Measurements from ENCODE around the gene LECT2. TPM values are rescaled to one million over a fixed set of nuclear protein-coding genes. Genes with fewer than 3 reads are reported as not detected.

LECT2 gene
- total RNA-seq (not detected), polyA plus RNA-seq (not detected)
- long read RNA-seq, donor 1 = 0 reads
- long read RNA-seq, donor 2 = 0 reads

- WGBS, 2 donors = 93 to 97% methylated on average over 3 of the region's 3 CpGs
- Histone ChIP-seq H3K9me3 (ENCODE audit: control insufficient read depth, low read length) (no peaks in the 10 kb centered on the region), H3K4me3 (ENCODE audit: low read length in 2 of 2) (no peak within 1 kb of the TSS), H3K36me3 (ENCODE audit: control insufficient read depth in 1 of 2, insufficient read depth in 2 of 2, low read length in 1 of 2) (no peaks in the 10 kb centered on the region), H3K4me1 (ENCODE audit: control insufficient read depth in 1 of 2, insufficient read depth in 2 of 2, low read length in 2 of 2) (no peaks in the 10 kb centered on the region), H3K27me3 (ENCODE audit: control insufficient read depth in 1 of 2, insufficient read depth in 2 of 2, low read length in 1 of 2) (no peaks in the 10 kb centered on the region), H3K27ac (ENCODE audit: low read depth in 1 of 2, low read length in 2 of 2) (no peak within 1 kb of the TSS)
- intact Hi-C loops (cut with DNase I) = no loop called here
- ATAC-seq (ENCODE audit: low FRiP score) = no peak
- no peak for DNase-seq
Measured at GRCh38 chr5:135954899-135955298, at the start of gene LECT2. Gene LECT2 (minus strand): TSS chr5:135954983. CDS start chr5:135954833, 150 bp downstream.

GRCh38 chr5:136004436-136004835 lies 49.7 kb upstream of the LECT2 start:
- Histone ChIP-seq H3K27ac (ENCODE audit: low read depth in 1 of 2, low read length in 2 of 2) (no peak overlapping the region), H3K27me3 (ENCODE audit: control insufficient read depth in 1 of 2, insufficient read depth in 2 of 2, low read length in 1 of 2) (no peaks in the 10 kb centered on the region), H3K9me3 (ENCODE audit: control insufficient read depth, low read length) (no peaks in the 10 kb centered on the region), H3K4me1 (ENCODE audit: control insufficient read depth in 1 of 2, insufficient read depth in 2 of 2, low read length in 2 of 2) (no peaks in the 10 kb centered on the region), H3K36me3 (ENCODE audit: control insufficient read depth in 1 of 2, insufficient read depth in 2 of 2, low read length in 1 of 2) (no peaks in the 10 kb centered on the region), H3K4me3 (ENCODE audit: low read length in 2 of 2) (no peak overlapping the region)
- WGBS, 2 donors = 96 to 97% methylated on average over 3 of the region's 3 CpGs
- intact Hi-C loops (cut with DNase I) = no loop called here
- ATAC-seq (ENCODE audit: low FRiP score) (no peak), DNase-seq (no peak)

GRCh38 chr5:136001466-136001981 lies 46.7 kb upstream of the LECT2 start:
- Histone ChIP-seq H3K4me3 (ENCODE audit: low read length in 2 of 2) (no peak overlapping the region), H3K27me3 (ENCODE audit: control insufficient read depth in 1 of 2, insufficient read depth in 2 of 2, low read length in 1 of 2) (no peaks in the 10 kb centered on the region), H3K4me1 (ENCODE audit: control insufficient read depth in 1 of 2, insufficient read depth in 2 of 2, low read length in 2 of 2) (no peaks in the 10 kb centered on the region), H3K36me3 (ENCODE audit: control insufficient read depth in 1 of 2, insufficient read depth in 2 of 2, low read length in 1 of 2) (no peaks in the 10 kb centered on the region), H3K27ac (ENCODE audit: low read depth in 1 of 2, low read length in 2 of 2) (no peak overlapping the region), H3K9me3 (ENCODE audit: control insufficient read depth, low read length) (no peaks in the 10 kb centered on the region)
- intact Hi-C loops (cut with DNase I) = no loop called here
- DNase-seq = no peak
- ATAC-seq (ENCODE audit: low FRiP score) = no peak
- WGBS, 2 donors = 74 to 87% methylated on average over 5 of the region's 5 CpGs

- Histone ChIP-seq H3K4me3 (ENCODE audit: low read length in 2 of 2) (no peak overlapping the region), H3K9me3 (ENCODE audit: control insufficient read depth, low read length) (no peaks in the 10 kb centered on the region), H3K36me3 (ENCODE audit: control insufficient read depth in 1 of 2, insufficient read depth in 2 of 2, low read length in 1 of 2) (no peaks in the 10 kb centered on the region), H3K4me1 (ENCODE audit: control insufficient read depth in 1 of 2, insufficient read depth in 2 of 2, low read length in 2 of 2) (no peaks in the 10 kb centered on the region), H3K27ac (ENCODE audit: low read depth in 1 of 2, low read length in 2 of 2) (no peak overlapping the region), H3K27me3 (ENCODE audit: control insufficient read depth in 1 of 2, insufficient read depth in 2 of 2, low read length in 1 of 2) (no peaks in the 10 kb centered on the region)
- ATAC-seq (ENCODE audit: low FRiP score) (no peak), DNase-seq (no peak)
- WGBS, 2 donors = 91 to 92% methylated on average over 3 of the region's 3 CpGs
- intact Hi-C loops (cut with DNase I) = no loop called here
Measured at GRCh38 chr5:136000932-136001331, 46.1 kb upstream of the LECT2 start.

DNA sequence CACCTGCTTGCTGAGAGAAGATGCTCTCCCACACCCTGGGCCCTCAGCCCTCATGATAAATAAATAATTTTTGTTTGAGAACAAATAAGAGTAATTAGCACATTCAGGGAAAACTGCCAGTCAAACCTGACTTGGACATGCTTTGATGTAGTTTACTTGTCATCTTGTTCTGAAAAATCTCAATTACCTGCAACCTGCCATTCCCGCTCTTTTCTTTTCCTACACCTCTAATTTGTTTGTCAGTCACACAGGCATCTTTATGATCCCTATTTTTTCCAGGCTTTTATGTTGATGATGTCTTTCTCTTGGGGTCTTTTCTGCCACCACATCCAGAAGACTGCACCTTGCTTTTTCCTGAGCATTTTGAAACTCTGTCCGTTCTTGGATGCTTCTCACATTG lies 45.4 kb upstream of the LECT2 start:
- DNase-seq (no peak), ATAC-seq (ENCODE audit: low FRiP score) (no peak)
- intact Hi-C loops (cut with DNase I) = no loop called here
- no peaks in the 10 kb centered on the region for H3K4me1 ChIP-seq (ENCODE audit: control insufficient read depth in 1 of 2, insufficient read depth in 2 of 2, low read length in 2 of 2)
- H3K4me3 ChIP-seq (ENCODE audit: low read length in 2 of 2) = no peak overlapping the region
- H3K27me3 ChIP-seq (ENCODE audit: control insufficient read depth in 1 of 2, insufficient read depth in 2 of 2, low read length in 1 of 2) = no peaks in the 10 kb centered on the region
- no peaks in the 10 kb centered on the region for H3K9me3 ChIP-seq (ENCODE audit: control insufficient read depth, low read length)
- H3K27ac ChIP-seq (ENCODE audit: low read depth in 1 of 2, low read length in 2 of 2) = no peak overlapping the region
- 98% methylated on average over 2 of the region's 2 CpGs for WGBS, 2 donors
- H3K36me3 ChIP-seq (ENCODE audit: control insufficient read depth in 1 of 2, insufficient read depth in 2 of 2, low read length in 1 of 2) = no peaks in the 10 kb centered on the region

GRCh38 chr5:135999406-136000139 lies 44.8 kb upstream of the LECT2 start:
- no peak overlapping the region for H3K4me3 ChIP-seq (ENCODE audit: low read length in 2 of 2)
- no peaks in the 10 kb centered on the region for H3K9me3 ChIP-seq (ENCODE audit: control insufficient read depth, low read length)
- intact Hi-C loops (cut with DNase I) = no loop called here
- ATAC-seq (ENCODE audit: low FRiP score) (no peak), DNase-seq (no peak)
- H3K27me3 ChIP-seq (ENCODE audit: control insufficient read depth in 1 of 2, insufficient read depth in 2 of 2, low read length in 1 of 2) = no peaks in the 10 kb centered on the region
- 83 to 87% methylated on average over 8 of the region's 8 CpGs for WGBS, 2 donors
- H3K36me3 ChIP-seq (ENCODE audit: control insufficient read depth in 1 of 2, insufficient read depth in 2 of 2, low read length in 1 of 2) = no peaks in the 10 kb centered on the region
- no peak overlapping the region for H3K27ac ChIP-seq (ENCODE audit: low read depth in 1 of 2, low read length in 2 of 2)
- H3K4me1 ChIP-seq (ENCODE audit: control insufficient read depth in 1 of 2, insufficient read depth in 2 of 2, low read length in 2 of 2) = no peaks in the 10 kb centered on the region

DNA sequence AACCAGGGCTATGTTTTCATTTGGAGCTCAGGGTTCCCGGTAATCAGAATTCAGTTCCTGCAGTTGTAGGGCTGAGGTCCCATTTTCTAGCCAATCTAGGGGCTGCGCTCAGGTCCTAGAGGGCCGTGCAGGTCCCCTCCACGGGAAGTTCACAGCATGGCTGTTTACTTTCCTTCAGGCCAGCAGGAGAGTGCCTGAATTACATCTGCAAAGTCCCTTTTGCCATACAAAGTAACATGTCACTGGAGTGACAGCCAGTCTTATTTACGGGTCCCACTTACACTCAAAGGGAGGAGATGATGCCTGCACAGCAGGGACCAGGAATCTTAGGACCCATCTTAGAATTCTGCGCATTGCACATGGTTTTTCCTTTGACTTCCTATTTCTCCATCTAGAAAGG lies 44.1 kb upstream of the LECT2 start:
- H3K9me3 ChIP-seq (ENCODE audit: control insufficient read depth, low read length) = no peaks in the 10 kb centered on the region
- 88 to 94% methylated on average over 6 of the region's 6 CpGs for WGBS, 2 donors
- no peaks in the 10 kb centered on the region for H3K27me3 ChIP-seq (ENCODE audit: control insufficient read depth in 1 of 2, insufficient read depth in 2 of 2, low read length in 1 of 2)
- H3K4me3 ChIP-seq (ENCODE audit: low read length in 2 of 2) = no peak overlapping the region
- intact Hi-C loops (cut with DNase I) = no loop called here
- H3K4me1 ChIP-seq (ENCODE audit: control insufficient read depth in 1 of 2, insufficient read depth in 2 of 2, low read length in 2 of 2) = no peaks in the 10 kb centered on the region
- ATAC-seq (ENCODE audit: low FRiP score) (no peak), DNase-seq (no peak)
- no peaks in the 10 kb centered on the region for H3K36me3 ChIP-seq (ENCODE audit: control insufficient read depth in 1 of 2, insufficient read depth in 2 of 2, low read length in 1 of 2)
- H3K27ac ChIP-seq (ENCODE audit: low read depth in 1 of 2, low read length in 2 of 2) = no peak overlapping the region

DNA sequence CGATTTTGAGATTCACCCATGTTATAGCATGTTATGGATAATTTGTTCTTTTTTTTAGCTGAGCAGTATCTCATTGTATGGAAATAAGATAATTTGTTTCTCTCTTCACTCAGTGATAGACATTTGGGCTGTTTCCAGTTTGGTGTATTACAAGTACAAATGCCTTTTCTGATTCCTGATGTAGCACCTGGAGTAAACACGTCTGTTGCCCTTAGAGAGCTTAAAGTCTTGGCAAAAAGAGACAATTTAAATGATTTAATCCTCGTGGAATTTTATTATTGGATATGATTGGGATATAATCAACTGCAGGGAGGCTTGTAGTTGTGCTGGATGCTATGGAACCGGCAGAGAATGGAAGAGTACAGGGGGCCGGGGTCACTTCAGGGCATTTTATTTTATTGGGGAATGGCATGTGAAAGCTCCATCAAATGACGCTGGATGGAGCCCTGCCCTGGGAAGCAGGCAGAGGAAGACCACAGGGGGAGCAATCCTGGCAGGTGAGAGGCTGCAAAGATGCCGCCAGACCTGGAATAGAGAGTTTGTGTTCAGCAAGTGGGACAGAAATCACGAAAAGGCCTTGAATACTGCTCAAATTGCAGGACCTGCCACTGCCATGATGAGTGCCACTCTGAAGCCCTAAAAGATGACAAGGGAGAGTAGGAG lies 43.0 kb upstream of the LECT2 start:
- no peaks in the 10 kb centered on the region for H3K9me3 ChIP-seq (ENCODE audit: control insufficient read depth, low read length)
- intact Hi-C loops (cut with DNase I) = no loop called here
- H3K4me1 ChIP-seq (ENCODE audit: control insufficient read depth in 1 of 2, insufficient read depth in 2 of 2, low read length in 2 of 2) = no peaks in the 10 kb centered on the region
- H3K27ac ChIP-seq (ENCODE audit: low read depth in 1 of 2, low read length in 2 of 2) = no peak overlapping the region
- H3K27me3 ChIP-seq (ENCODE audit: control insufficient read depth in 1 of 2, insufficient read depth in 2 of 2, low read length in 1 of 2) = no peaks in the 10 kb centered on the region
- no peak for ATAC-seq (ENCODE audit: low FRiP score)
- H3K4me3 ChIP-seq (ENCODE audit: low read length in 2 of 2) = no peak overlapping the region
- DNase-seq = no peak
- 94 to 95% methylated on average over 8 of the region's 8 CpGs for WGBS, 2 donors
- no peaks in the 10 kb centered on the region for H3K36me3 ChIP-seq (ENCODE audit: control insufficient read depth in 1 of 2, insufficient read depth in 2 of 2, low read length in 1 of 2)

DNA sequence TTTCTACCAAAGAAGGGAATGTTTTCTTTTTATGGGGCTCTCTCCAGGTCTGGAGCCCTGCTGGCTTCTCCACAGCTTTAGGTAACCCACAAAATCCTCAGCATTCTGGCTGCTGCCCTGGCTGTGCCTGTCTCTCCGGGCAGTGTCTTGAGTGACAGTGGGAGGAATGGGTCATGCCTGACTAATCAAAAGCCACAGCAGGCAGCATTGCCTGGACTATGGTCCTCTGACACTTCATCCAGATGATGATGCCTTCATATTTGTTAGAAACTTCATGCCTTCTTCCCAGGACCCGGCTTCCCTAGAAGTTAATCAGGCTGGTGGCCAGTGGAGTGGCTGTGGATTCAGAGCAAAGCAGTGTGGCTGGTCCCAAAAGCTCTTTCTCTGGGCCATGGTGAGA lies 41.8 kb upstream of the LECT2 start:
- H3K27me3 ChIP-seq (ENCODE audit: control insufficient read depth in 1 of 2, insufficient read depth in 2 of 2, low read length in 1 of 2) = no peaks in the 10 kb centered on the region
- intact Hi-C loops (cut with DNase I) = no loop called here
- H3K36me3 ChIP-seq (ENCODE audit: control insufficient read depth in 1 of 2, insufficient read depth in 2 of 2, low read length in 1 of 2) = no peaks in the 10 kb centered on the region
- no peak overlapping the region for H3K27ac ChIP-seq (ENCODE audit: low read depth in 1 of 2, low read length in 2 of 2)
- no peak overlapping the region for H3K4me3 ChIP-seq (ENCODE audit: low read length in 2 of 2)
- 23% methylated on average over 2 of the region's 2 CpGs for WGBS, 2 donors
- H3K4me1 ChIP-seq (ENCODE audit: control insufficient read depth in 1 of 2, insufficient read depth in 2 of 2, low read length in 2 of 2) = no peaks in the 10 kb centered on the region
- DNase-seq = no peak
- H3K9me3 ChIP-seq (ENCODE audit: control insufficient read depth, low read length) = no peaks in the 10 kb centered on the region
- no peak for ATAC-seq (ENCODE audit: low FRiP score)
